ENCODE data around the gene PCDHGA11.
"Not testable (repeated sequence)": the region's sequence is repeated elsewhere in the genome, so short reads cannot be mapped to it uniquely, and the experiment has no call there.

PCDHGA11 gene

DNA sequence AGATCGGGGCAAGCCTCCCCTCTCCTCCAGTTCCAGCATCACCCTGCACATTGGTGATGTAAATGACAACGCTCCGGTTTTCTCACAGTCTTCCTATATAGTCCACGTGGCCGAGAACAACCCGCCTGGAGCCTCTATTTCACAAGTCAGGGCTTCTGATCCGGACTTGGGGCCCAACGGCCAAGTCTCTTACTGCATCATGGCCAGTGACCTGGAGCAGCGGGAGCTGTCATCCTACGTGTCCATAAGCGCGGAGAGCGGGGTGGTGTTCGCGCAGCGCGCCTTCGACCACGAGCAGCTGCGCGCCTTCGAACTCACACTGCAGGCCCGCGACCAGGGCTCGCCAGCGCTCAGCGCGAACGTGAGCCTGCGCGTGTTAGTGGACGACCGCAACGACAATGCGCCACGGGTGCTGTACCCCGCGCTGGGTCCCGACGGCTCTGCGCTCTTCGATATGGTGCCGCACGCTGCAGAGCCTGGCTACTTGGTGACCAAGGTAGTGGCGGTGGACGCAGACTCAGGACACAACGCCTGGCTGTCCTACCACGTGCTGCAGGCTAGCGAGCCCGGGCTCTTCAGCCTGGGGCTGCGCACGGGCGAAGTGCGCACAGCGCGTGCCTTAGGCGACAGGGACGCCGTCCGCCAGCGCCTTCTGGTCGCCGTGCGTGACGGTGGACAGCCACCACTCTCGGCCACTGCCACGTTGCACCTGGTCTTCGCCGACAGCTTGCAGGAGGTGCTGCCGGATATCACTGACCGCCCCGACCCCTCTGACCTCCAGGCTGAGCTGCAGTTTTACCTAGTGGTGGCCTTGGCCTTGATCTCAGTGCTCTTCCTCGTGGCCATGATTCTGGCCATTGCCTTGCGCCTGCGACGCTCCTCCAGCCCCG lies 31.5 kb upstream of the PCDHGA11 start:
- H3K4me1 ChIP-seq (ENCODE audit: control insufficient read depth, insufficient read depth, low read length): no peaks in the 10 kb centered on the region
- H3K27me3 ChIP-seq (ENCODE audit: control insufficient read depth, insufficient read depth, low read length): peaks cover 16% of the 10 kb centered on the region
- H3K4me3 ChIP-seq (ENCODE audit: low read length): no peak overlapping the region
- H3K36me3 ChIP-seq (ENCODE audit: control insufficient read depth, insufficient read depth, low read length): no peaks in the 10 kb centered on the region
- no peak overlapping the region for H3K9ac ChIP-seq (ENCODE audit: low read length)
- peaks cover 12% of the 10 kb centered on the region for H3K9me3 ChIP-seq (ENCODE audit: control insufficient read depth, low read length)

DNA sequence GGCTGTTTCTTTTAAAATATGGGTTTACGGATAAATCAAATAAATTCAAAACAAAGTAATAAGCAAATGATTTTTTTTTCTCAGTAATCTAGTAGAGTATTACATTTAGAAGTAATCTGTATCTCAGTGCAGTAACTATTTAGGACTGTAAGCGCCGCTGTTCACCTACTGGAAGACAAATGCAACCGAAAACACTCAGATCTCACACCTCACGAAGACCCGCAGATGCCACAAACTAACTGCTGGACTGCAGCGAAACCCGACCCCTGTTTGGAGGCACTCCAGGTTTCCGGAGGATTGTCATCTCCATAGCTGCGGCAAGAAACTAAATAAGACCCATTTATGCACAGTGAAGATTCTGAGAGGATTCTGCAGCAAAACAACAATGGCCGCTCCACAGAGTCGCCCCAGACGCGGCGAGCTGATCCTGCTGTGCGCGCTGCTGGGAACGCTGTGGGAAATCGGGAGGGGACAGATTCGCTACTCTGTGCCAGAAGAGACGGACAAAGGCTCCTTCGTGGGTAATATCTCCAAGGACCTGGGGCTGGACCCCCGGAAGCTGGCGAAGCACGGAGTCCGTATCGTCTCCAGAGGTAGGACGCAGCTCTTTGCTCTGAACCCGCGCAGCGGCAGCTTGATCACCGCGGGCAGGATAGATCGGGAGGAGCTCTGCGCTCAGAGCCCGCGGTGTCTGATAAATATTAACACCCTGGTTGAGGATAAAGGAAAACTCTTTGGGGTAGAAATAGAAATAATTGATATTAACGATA lies 28.2 kb upstream of the PCDHGA11 start, which contains the start of gene PCDHGA8:
Gene PCDHGA8 (plus strand): TSS at position 205 of the 770 bp plus-strand sequence. CDS start 181 bp downstream, at position 386.
- no peak within 1 kb of the TSS for H3K4me3 ChIP-seq (ENCODE audit: low read length)

DNA sequence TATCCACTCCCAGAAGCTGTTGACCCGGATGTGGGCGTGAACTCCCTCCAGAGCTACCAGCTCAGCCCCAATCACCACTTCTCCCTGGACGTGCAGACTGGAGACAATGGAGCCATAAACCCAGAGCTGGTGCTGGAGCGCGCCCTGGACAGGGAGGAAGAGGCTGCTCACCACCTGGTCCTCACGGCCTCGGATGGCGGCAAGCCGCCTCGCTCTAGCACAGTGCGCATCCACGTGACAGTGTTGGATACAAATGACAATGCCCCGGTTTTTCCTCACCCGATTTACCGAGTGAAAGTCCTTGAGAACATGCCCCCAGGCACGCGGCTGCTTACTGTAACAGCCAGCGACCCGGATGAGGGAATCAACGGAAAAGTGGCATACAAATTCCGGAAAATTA lies 27.6 kb upstream of the PCDHGA11 start:
- peaks cover 15% of the 10 kb centered on the region for H3K27me3 ChIP-seq (ENCODE audit: control insufficient read depth, insufficient read depth, low read length)
- H3K4me1 ChIP-seq (ENCODE audit: control insufficient read depth, insufficient read depth, low read length): no peaks in the 10 kb centered on the region
- H3K4me3 ChIP-seq (ENCODE audit: low read length): no peak overlapping the region
- H3K9me3 ChIP-seq (ENCODE audit: control insufficient read depth, low read length): peaks cover 15% of the 10 kb centered on the region
- no peaks in the 10 kb centered on the region for H3K36me3 ChIP-seq (ENCODE audit: control insufficient read depth, insufficient read depth, low read length)
- H3K9ac ChIP-seq (ENCODE audit: low read length): no peak overlapping the region

More for the DNA sequence above, 28.2 kb upstream of the PCDHGA11 start, which contains the start of gene PCDHGA8:
- no peaks in the 10 kb centered on the region for H3K4me1 ChIP-seq (ENCODE audit: control insufficient read depth, insufficient read depth, low read length)
- H3K9me3 ChIP-seq (ENCODE audit: control insufficient read depth, low read length): peaks cover 17% of the 10 kb centered on the region
- H3K9ac ChIP-seq (ENCODE audit: low read length): no peak within 1 kb of the TSS
- no peaks in the 10 kb centered on the region for H3K36me3 ChIP-seq (ENCODE audit: control insufficient read depth, insufficient read depth, low read length)
- peaks cover 16% of the 10 kb centered on the region for H3K27me3 ChIP-seq (ENCODE audit: control insufficient read depth, insufficient read depth, low read length)

DNA sequence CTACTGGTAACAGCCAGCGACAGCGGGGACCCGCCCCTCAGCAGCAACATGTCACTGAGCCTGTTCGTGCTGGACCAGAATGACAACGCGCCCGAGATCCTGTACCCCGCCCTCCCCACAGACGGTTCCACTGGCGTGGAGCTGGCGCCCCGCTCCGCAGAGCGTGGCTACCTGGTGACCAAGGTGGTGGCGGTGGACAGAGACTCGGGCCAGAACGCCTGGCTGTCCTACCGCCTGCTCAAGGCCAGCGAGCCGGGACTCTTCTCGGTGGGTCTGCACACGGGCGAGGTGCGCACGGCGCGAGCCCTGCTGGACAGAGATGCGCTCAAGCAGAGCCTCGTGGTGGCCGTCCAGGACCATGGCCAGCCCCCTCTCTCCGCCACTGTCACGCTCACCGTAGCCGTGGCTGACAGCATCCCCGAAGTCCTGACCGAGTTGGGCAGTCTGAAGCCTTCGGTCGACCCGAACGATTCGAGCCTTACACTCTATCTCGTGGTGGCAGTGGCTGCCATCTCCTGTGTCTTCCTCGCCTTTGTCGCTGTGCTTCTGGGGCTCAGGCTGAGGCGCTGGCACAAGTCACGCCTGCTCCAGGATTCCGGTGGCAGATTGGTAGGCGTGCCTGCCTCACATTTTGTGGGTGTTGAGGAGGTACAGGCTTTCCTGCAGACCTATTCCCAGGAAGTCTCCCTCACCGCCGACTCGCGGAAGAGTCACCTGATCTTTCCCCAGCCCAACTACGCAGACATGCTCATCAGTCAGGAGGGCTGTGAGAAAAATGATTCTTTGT lies 26.3 kb upstream of the PCDHGA11 start:
- H3K9me3 ChIP-seq (ENCODE audit: control insufficient read depth, low read length): peaks cover 17% of the 10 kb centered on the region
- H3K4me3 ChIP-seq (ENCODE audit: low read length); H3K36me3 ChIP-seq (ENCODE audit: control insufficient read depth, insufficient read depth, low read length); H3K4me1 ChIP-seq (ENCODE audit: control insufficient read depth, insufficient read depth, low read length); H3K9ac ChIP-seq (ENCODE audit: low read length): not testable (repeated sequence)
- H3K27me3 ChIP-seq (ENCODE audit: control insufficient read depth, insufficient read depth, low read length): peaks cover 11% of the 10 kb centered on the region

DNA sequence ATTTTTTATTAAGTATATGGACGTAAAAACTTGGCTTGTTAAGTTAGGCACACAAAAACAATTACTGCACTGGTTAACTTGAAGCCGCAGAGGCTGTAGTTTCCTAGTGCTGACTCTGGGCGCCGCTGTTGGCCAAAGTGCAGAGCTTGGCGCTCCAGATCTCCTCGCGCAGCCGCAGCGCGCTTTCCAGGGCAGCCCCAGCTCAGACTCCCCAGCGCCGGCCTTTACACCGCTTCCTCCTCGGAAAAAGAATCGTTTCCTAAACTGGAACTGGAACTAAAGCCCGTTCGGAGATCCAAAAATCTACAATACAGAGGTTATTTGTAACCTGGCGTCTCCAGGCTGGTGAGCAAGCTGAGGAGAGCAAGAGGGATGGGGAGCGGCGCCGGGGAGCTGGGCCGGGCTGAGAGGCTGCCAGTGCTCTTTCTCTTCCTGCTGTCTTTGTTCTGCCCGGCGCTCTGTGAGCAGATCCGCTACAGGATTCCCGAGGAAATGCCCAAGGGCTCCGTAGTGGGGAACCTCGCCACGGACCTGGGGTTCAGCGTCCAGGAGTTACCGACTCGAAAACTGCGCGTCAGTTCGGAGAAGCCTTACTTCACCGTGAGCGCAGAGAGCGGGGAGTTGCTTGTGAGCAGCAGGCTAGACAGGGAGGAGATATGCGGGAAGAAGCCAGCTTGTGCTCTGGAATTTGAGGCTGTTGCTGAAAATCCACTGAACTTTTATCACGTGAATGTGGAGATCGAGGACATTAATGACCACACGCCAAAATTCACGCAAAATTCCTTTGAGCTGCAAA lies 22.9 kb upstream of the PCDHGA11 start, which contains the start of gene PCDHGB5:
Gene PCDHGB5 (plus strand): TSS at position 192 of the 796 bp plus-strand sequence. CDS start 181 bp downstream, at position 373.
- not testable (repeated sequence) for H3K4me1 ChIP-seq (ENCODE audit: control insufficient read depth, insufficient read depth, low read length); H3K36me3 ChIP-seq (ENCODE audit: control insufficient read depth, insufficient read depth, low read length); H3K9ac ChIP-seq (ENCODE audit: low read length); H3K4me3 ChIP-seq (ENCODE audit: low read length)
- Histone ChIP-seq H3K9me3 (ENCODE audit: control insufficient read depth, low read length) (peaks cover 28% of the 10 kb centered on the region), H3K27me3 (ENCODE audit: control insufficient read depth, insufficient read depth, low read length) (peaks cover 19% of the 10 kb centered on the region)

DNA sequence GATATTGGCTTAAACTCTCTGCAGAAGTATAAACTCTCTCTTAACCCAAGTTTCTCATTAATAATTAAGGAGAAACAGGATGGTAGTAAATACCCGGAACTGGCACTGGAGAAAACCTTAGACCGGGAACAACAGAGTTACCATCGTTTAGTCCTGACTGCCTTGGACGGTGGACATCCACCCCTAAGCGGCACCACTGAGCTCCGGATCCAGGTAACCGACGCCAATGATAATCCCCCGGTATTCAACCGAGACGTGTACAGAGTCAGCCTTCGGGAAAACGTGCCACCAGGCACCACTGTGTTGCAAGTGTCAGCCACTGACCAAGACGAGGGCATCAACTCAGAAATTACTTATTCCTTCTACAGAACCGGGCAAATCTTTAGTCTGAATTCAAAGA lies 22.2 kb upstream of the PCDHGA11 start:
- H3K4me3 ChIP-seq (ENCODE audit: low read length): no peak overlapping the region
- no peak overlapping the region for H3K9ac ChIP-seq (ENCODE audit: low read length)
- H3K36me3 ChIP-seq (ENCODE audit: control insufficient read depth, insufficient read depth, low read length): no peaks in the 10 kb centered on the region
- H3K4me1 ChIP-seq (ENCODE audit: control insufficient read depth, insufficient read depth, low read length): no peaks in the 10 kb centered on the region
- H3K9me3 ChIP-seq (ENCODE audit: control insufficient read depth, low read length): peaks cover 31% of the 10 kb centered on the region
- H3K27me3 ChIP-seq (ENCODE audit: control insufficient read depth, insufficient read depth, low read length): peaks cover 25% of the 10 kb centered on the region

DNA sequence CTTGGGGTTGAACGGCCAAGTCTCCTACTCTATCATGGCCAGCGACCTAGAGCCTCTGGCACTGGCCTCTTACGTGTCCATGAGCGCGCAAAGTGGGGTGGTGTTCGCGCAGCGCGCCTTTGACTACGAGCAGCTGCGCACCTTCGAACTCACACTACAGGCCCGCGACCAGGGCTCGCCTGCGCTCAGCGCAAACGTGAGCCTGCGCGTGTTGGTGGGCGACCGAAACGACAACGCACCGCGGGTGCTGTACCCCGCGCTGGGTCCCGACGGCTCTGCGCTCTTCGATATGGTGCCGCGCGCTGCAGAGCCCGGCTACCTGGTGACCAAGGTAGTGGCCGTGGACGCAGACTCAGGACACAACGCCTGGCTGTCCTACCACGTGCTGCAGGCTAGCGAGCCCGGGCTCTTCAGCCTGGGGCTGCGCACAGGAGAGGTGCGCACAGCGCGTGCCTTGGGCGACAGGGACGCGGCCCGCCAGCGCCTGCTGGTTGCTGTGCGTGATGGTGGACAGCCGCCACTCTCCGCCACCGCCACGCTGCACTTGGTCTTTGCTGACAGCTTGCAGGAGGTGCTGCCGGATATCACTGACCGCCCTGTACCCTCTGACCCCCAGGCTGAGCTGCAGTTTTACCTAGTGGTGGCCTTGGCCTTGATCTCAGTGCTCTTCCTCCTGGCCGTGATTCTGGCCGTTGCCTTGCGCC lies 21.1 kb upstream of the PCDHGA11 start:
- peaks cover 30% of the 10 kb centered on the region for H3K27me3 ChIP-seq (ENCODE audit: control insufficient read depth, insufficient read depth, low read length)
- H3K4me3 ChIP-seq (ENCODE audit: low read length): no peak overlapping the region
- H3K4me1 ChIP-seq (ENCODE audit: control insufficient read depth, insufficient read depth, low read length): no peaks in the 10 kb centered on the region
- H3K36me3 ChIP-seq (ENCODE audit: control insufficient read depth, insufficient read depth, low read length): no peaks in the 10 kb centered on the region
- no peak overlapping the region for H3K9ac ChIP-seq (ENCODE audit: low read length)
- H3K9me3 ChIP-seq (ENCODE audit: control insufficient read depth, low read length): peaks cover 39% of the 10 kb centered on the region

DNA sequence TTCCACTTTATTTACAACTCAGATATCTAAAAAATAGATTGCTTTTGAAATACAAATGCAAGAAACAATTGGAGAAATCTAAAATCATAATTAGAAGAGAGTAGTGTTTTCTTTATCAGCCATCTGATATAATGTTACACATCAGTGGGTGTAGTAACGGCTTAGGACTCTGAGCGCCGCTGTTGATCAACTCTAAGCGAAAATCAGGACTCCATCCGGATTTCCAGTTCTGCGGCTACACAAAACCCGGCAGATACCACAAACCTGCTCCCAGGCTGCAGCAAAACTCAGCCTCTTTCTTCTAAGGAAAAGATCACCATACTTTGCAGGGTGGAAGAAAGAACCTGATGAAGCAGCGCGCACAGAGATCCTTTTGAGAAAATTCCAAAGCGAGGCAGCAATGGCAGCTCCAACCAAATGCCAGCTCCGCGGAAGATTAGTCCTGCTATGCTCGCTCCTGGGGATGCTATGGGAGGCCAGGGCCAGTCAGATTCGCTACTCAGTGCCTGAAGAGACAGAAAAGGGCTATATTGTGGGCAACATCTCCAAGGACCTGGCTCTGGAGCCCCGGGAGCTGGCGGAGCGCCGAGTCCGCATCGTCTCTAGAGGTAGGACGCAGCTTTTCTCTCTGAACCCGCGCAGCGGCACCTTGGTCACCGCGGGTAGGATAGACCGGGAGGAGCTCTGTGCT lies 18.2 kb upstream of the PCDHGA11 start, which contains the start of gene PCDHGA9:
Gene PCDHGA9 (plus strand): TSS at position 226 of the 691 bp plus-strand sequence. CDS start 175 bp downstream, at position 401.
- H3K9me3 ChIP-seq (ENCODE audit: control insufficient read depth, low read length): peaks cover 40% of the 10 kb centered on the region
- no peaks in the 10 kb centered on the region for H3K36me3 ChIP-seq (ENCODE audit: control insufficient read depth, insufficient read depth, low read length)
- no peak within 1 kb of the TSS for H3K9ac ChIP-seq (ENCODE audit: low read length)
- peak within 1 kb of the TSS; percentile 17 for H3K4me3 ChIP-seq (ENCODE audit: low read length)
- no peaks in the 10 kb centered on the region for H3K4me1 ChIP-seq (ENCODE audit: control insufficient read depth, insufficient read depth, low read length)
- peaks cover 31% of the 10 kb centered on the region for H3K27me3 ChIP-seq (ENCODE audit: control insufficient read depth, insufficient read depth, low read length)

DNA sequence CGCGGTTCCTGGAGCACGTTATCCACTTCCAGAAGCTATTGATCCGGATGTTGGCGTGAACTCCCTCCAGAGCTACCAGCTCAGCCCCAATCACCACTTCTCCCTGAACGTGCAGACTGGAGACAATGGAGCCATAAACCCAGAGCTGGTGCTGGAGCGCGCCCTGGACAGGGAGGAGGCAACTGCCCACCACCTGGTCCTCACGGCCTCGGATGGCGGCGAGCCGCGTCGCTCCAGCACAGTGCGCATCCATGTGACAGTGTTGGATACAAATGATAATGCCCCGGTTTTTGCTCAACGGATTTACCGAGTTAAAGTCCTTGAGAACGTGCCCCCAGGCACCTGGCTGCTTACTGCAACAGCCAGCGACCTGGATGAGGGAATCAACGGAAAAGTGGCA lies 17.5 kb upstream of the PCDHGA11 start:
- Histone ChIP-seq H3K9ac (ENCODE audit: low read length) (no peak overlapping the region), H3K4me3 (ENCODE audit: low read length) (no peak overlapping the region), H3K27me3 (ENCODE audit: control insufficient read depth, insufficient read depth, low read length) (peaks cover 36% of the 10 kb centered on the region), H3K36me3 (ENCODE audit: control insufficient read depth, insufficient read depth, low read length) (no peaks in the 10 kb centered on the region), H3K4me1 (ENCODE audit: control insufficient read depth, insufficient read depth, low read length) (no peaks in the 10 kb centered on the region), H3K9me3 (ENCODE audit: control insufficient read depth, low read length) (peaks cover 44% of the 10 kb centered on the region)

DNA sequence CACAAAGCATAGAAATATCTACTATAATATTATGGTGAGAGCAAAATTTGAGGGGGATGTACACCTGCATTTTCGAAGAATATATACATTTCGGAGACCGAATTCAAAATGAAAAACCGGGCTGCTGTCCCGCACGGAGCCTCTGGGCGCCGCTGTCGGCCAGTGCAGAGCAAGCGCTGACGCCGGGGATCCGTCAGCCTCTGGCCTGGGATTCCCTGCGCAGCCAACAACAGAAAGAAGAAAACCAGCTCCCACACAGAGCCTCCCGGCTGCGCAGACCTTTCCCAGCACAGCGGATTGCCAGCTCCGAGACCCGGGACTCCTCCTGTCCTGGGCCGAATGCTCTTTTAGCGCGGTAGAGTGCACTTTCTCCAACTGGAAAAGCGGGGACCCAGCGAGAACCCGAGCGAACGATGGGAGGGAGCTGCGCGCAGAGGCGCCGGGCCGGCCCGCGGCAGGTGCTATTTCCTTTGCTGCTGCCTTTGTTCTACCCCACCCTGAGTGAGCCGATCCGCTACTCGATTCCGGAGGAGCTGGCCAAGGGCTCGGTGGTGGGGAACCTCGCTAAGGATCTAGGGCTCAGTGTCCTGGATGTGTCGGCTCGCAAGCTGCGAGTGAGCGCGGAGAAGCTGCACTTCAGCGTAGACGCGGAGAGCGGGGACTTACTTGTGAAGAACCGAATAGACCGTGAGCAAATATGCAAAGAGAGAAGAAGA lies 12.9 kb upstream of the PCDHGA11 start, which contains the start of gene PCDHGB6:
Gene PCDHGB6 (plus strand): TSS at position 232 of the 716 bp plus-strand sequence. CDS start 182 bp downstream, at position 414.
- not testable (repeated sequence) for H3K36me3 ChIP-seq (ENCODE audit: control insufficient read depth, insufficient read depth, low read length); H3K4me3 ChIP-seq (ENCODE audit: low read length); H3K4me1 ChIP-seq (ENCODE audit: control insufficient read depth, insufficient read depth, low read length); H3K9ac ChIP-seq (ENCODE audit: low read length)
- Histone ChIP-seq H3K9me3 (ENCODE audit: control insufficient read depth, low read length) (peaks cover 39% of the 10 kb centered on the region), H3K27me3 (ENCODE audit: control insufficient read depth, insufficient read depth, low read length) (peaks cover 31% of the 10 kb centered on the region)
